K562 (cell line): ENCODE measurements around the gene FLAD1. TPM values are rescaled to one million over a fixed set of nuclear protein-coding genes. Genes with fewer than 3 reads are reported as not detected.

Experiments
- AFF1 ChIP-seq, 2 experiments: fragments of 450-650 bp; IDR thresholded peaks; 2 replicates each; pipeline ENCODE4 v1.6.1; 2018; ENCODE audit warnings: mild to moderate bottlenecking in 2 of 2, low read depth in 1 of 2; ENCODE audit not compliant: partially characterized antibody in 2 of 2
- CREB3 ChIP-seq: fragments of 450-650 bp; conservative IDR thresholded peaks from 2 replicates; pipeline ENCODE4 v1.6.1; 2016; ENCODE audit warnings: missing genetic modification characterization, low read depth, mild to moderate bottlenecking, missing compliant biosample characterization, moderate library complexity
- CXXC5 ChIP-seq: fragments of 250-450 bp; sonication (Bioruptor Pico); IDR thresholded peaks from 2 replicates; pipeline ENCODE4 v1.8.0; 2022; ENCODE audit warnings: inconsistent platforms, mild to moderate bottlenecking, moderate library complexity
- GABPA ChIP-seq: fragments of 200-800 bp; sonication (Bioruptor generic); conservative IDR thresholded peaks from 2 replicates; pipeline ENCODE4 v1.6.1; 2016; ENCODE audit warnings: low read depth, missing genetic modification characterization, missing compliant biosample characterization
- MCM2 ChIP-seq: fragments of 450-650 bp; IDR thresholded peaks from 2 replicates; pipeline ENCODE4 v1.6.1; 2017; ENCODE audit warnings: low read depth, mild to moderate bottlenecking
- NFRKB ChIP-seq: fragments of 450-650 bp; IDR thresholded peaks from 2 replicates; pipeline ENCODE4 v1.6.1; 2016; ENCODE audit warnings: low read depth
- REST ChIP-seq, 2 experiments: fragments of 450-650 bp; formaldehyde crosslinking in 1 of 2; IDR thresholded peaks; 2 replicates each; pipeline versions ENCODE4 v1.4.0 to v1.6.1; 2014 to 2020; ENCODE audit warnings: mild to moderate bottlenecking in 2 of 2, borderline replicate concordance in 1 of 2, low read depth in 1 of 2
- STAT6 ChIP-seq: sonication (generic); formaldehyde crosslinking; IDR thresholded peaks from 2 replicates; pipeline ENCODE4 v1.8.1; 2023; ENCODE audit warnings: mild to moderate bottlenecking, missing genetic modification reagents
- XRCC5 ChIP-seq: fragments of 200-400 bp; formaldehyde crosslinking; IDR thresholded peaks from 2 replicates; pipeline ENCODE4 v1.6.1; 2017; ENCODE audit warnings: low read depth, mild to moderate bottlenecking, low read length
- ZNF354B ChIP-seq: fragments of 250-450 bp; sonication (Bioruptor Pico); IDR thresholded peaks from 2 replicates; pipeline ENCODE4 v1.4.0; 2020
- ZNF77 ChIP-seq: fragments of 250-450 bp; sonication (Bioruptor Pico); IDR thresholded peaks from 2 replicates; pipeline ENCODE4 v1.5.0; 2020
- polyA plus RNA-seq, 8 experiments: library from polyadenylated mRNA; depleted of rRNA in 4 of 8; stranded (reverse) in 5 of 8; unstranded in 3 of 8; fragments of >200 nt; fragmentation: Nextera tagmentation in 2 of 8; fragmentation: Illumina TruSeq in 1 of 8; extraction: Ambion mirVana in 2 of 8; extraction: Trizol in 1 of 8; gene quantifications; 2 replicates each; pipeline versions ENCODE4 v1.2.1 to v1.2.3, GENCODE V29; 2011 to 2014; ENCODE audit warnings: inconsistent platforms in 1 of 8, missing spikeins in 1 of 8
- total RNA-seq, 7 experiments: library from RNA; depleted of rRNA in 6 of 7; stranded (reverse); fragments of >200 nt in 6 of 7; fragmentation: Illumina TruSeq in 2 of 7; extraction: Trizol in 2 of 7; gene quantifications; 2 replicates each; pipeline versions ENCODE4 v1.2.1 to v1.2.3, GENCODE V29; 2011 to 2021; ENCODE audit warnings: low replicate concordance in 1 of 7

FLAD1 gene
- total and polyA plus RNA-seq, 9 of the 15 experiments (the other 6 are each of a cell fraction or from before 2014, with no cell fraction given) = 24.9 to 85.8 (median 67.0) TPM

- TF ChIP-seq ZNF354B (CRISPR knock-in tag) (no peak), GABPA (tag) (no peak), CXXC5 (CRISPR knock-in tag) (no peak), CREB3 (no peak), AFF1 (IDR thresholded peaks at IDR 0.05; ENCODE audit: low read depth in 1 of 2, partially characterized antibody in 2 of 2) (no peak), STAT6 (no peak), NFRKB (no peak), MCM2 (no peak), REST (IDR thresholded peaks at IDR 0.05; ENCODE audit: borderline replicate concordance) (no peak), REST (CRISPR knock-in tag; IDR thresholded peaks at IDR 0.05; ENCODE audit: low read depth) (no peak), ZNF77 (no peak), XRCC5 (no peak)
Measured at GRCh38 chr1:154993572-154994268, 10.6 kb downstream of the FLAD1 start, which contains the start of gene LENEP (continued).
